SU-DHL-6 (cell line): Measurements from ENCODE around the gene ZNF774.

Source experiments
- CTCF ChIP-seq: fragments of 200-600 bp; sonication (generic); IDR thresholded peaks from one replicate; pipeline ENCODE4 v1.5.1; 2017; ENCODE audit warnings: antibody characterized with exemption, mild to moderate bottlenecking, low read length, moderate library complexity; ENCODE audit not compliant: insufficient read depth, poor library complexity, severe bottlenecking
- EZH2phosphoT487 ChIP-seq: fragments of 200-600 bp; sonication (generic), shearing (Covaris generic); conservative IDR thresholded peaks from 2 replicates; pipeline ENCODE4 v1.6.1; 2018; ENCODE audit warnings: mild to moderate bottlenecking, antibody characterized with exemption, low read length, moderate library complexity, mixed read lengths

- TF ChIP-seq CTCF (no peak), EZH2phosphoT487 (no peak)
Measured at GRCh38 chr15:90325726-90326125, 26.4 kb upstream of the ZNF774 start.
